GM13977 (cell line): ENCODE data around the gene SEPTIN8.

Source experiments
- DNase-seq: peaks from one replicate; pipeline ENCODE4 v3.0.0; 2012; ENCODE audit warnings: low spot score
- CTCF ChIP-seq: IDR thresholded peaks from 2 replicates; pipeline ENCODE4 v1.5.1; 2012; ENCODE audit warnings: mild to moderate bottlenecking, control low read depth; ENCODE audit not compliant: insufficient read depth; ENCODE audit errors: extremely low read depth, missing control alignments
- in situ Hi-C: fragments of 300-500 bp; cut with MboI; formaldehyde crosslinking; loops from one replicate; pipeline ENCODE4 v1.12.0; 2022; ENCODE audit warnings: low sequenced_read_pairs, low pct_unique_long_range_greater_than_20kb, mixed read lengths, inconsistent platforms; ENCODE audit not compliant: unreplicated experiment

Gene SEPTIN8

DNA sequence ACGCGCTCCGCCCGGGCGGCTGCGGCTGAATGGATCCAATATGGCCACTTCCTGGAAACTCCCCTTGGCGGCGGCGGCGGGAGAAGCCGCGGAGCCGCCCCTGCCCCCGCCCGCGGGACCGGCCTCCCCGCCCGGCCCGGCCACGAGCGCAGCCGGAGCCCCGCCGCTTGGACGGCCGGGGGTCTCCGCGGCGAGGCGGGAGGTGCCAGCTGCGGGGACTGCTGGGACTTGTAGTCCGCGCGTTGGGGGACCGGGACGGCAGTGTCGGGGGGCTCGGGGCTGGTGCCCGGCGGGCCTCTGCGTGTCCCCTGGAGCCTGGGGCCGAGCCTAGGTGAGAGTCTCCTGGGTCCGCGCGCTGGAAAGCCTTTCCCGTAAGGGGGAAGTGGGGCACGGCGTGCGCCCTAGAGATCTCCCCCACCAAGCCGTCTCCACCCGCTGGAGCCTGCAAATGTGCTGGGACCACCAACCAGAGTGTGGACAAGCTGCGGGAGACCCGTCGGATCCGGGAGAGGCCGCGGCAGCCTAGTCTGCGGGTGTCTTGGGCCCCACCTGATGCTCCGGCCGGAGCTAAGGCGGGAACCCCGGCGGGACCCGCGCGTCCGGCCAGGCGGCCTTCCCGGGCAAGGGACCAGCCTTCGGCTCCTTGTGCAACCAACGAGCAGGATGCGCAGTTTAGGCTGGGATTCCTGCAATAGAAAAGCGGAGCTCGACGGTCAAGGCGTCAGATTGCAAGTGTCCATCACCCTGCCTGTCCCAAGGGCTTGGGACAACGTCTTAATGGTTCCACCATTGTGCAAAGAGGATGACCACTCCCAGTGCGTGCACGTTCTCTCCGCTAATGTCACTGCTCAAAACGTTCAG, at the start of gene SEPTIN8:
SEPTIN8 (minus strand) TSS at position 31 of the 861 bp plus-strand sequence. CDS start 102 bp downstream, outside the sequence.
- no peak for TF ChIP-seq CTCF
- in situ Hi-C loops, result no loop called here
- peak; percentile 90 for DNase-seq

GRCh38 chr5:132826424-132827082, 49.5 kb upstream of the SEPTIN8 start:
- no peak for DNase-seq
- TF ChIP-seq CTCF, result no peak
- in situ Hi-C loops, result loop anchor here (10.0 kb wide), 1 partner anchor 442 kb away; no protein-coding TSS in a partner anchor

DNA sequence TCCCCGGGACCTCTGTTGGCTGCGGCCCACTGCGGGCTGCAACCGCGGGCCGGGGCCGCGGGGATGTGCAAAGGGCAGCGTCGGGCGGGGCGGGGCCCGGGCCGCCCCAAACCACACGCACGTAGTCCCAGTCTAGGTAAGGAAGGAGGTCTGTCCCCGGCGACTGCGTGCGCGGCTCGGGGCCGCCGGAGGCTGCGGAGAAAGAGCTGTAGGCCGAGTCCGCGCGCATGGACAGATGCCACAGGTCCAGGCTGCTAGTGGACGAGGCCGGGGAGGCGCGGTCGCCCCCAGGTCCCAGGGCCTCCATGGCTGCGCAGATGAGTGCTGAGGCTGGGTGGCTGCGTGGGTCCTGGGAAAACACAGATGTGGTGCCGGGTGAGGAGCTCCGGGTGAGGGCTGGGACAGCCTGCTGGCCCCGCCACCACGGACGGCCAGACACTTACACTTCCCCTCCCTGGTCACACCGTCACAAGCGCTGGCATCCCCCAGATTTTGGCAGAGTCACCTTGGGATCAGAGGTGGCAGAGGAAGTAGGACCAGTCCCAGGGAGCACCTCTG, 48.9 kb upstream of the SEPTIN8 start:
- no peak for TF ChIP-seq CTCF
- peak; percentile 24 for DNase-seq
- in situ Hi-C loops, result loop anchor here (10.0 kb wide), 1 partner anchor 441 kb away; no protein-coding TSS in a partner anchor

DNA sequence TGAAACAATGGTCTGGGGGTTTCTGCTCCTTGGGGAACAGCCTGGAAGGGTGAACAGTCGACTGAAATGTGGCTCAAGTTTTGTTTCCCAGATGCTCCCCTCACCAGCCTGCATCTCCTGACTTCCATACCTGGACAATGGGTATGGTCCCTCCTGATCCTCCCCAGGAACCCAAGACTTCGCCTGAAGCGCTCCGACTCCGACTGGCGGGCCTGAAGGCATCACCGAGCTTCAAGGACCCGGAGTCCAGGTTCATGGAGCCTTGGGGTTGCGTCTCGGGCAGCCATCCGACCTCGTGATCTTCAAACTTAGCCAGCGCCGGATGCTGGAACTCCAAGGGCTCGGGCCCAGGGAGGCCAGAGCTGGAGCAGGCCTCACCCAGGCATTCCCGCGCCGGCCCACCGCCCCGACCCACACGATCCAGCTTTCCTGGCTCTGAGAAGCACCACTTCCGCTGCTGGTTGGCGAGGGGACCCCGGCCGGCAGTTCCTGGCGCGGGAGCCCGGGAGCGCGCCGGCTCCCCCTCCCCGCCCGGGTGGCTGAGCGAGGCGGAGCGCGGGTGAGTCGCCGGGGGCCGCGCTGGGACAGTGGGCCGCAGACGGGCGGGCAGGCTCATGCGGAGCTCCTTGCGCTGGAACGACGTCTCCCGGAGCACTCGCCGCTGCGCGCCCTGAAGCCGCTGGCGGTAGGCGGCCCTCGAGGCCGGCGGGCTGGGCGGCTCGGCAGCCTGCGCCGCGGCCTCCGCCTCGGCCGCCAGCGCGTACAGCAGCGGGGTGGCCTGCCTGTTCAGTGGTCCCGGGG, 48.2 kb upstream of the SEPTIN8 start:
- DNase-seq, result peak; percentile 70
- in situ Hi-C loops, result loop anchor here (10.0 kb wide), 1 partner anchor 440 kb away; no protein-coding TSS in a partner anchor
- no peak for TF ChIP-seq CTCF

DNA sequence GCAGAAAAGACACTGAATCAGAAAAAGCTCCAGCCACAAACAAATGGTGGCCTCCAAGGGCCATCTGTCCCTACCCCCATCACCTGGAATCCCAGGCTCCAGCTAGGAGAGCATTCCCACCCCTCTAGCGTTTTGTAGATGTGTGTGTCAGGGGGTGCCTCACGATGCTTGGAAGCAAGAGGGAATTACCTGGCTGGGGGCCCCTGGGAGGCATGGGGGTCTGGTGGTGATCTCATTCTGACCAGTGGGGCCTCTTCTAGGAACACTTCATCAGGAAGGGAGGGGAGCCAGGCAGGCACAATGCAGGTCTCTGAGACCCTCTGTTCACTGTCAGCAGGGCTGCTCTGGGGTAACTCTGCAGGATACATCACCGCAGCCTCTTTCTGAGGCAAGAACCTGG, 47.4 kb upstream of the SEPTIN8 start:
- TF ChIP-seq CTCF, result no peak
- in situ Hi-C loops, result loop anchor here (10.0 kb wide), 1 partner anchor 440 kb away; no protein-coding TSS in a partner anchor
- DNase-seq, result peak; percentile 30
